Esophagus muscularis mucosa (tissue), 4 donors: ENCODE data around the gene RAMP3. TPM values are rescaled to one million over a fixed set of nuclear protein-coding genes. Genes with fewer than 3 reads are reported as not detected.

Experiments
- DNase-seq: peaks from one replicate; pipeline ENCODE4 v3.0.0-alpha.2; 2017; ENCODE audit errors: extremely low spot score
- H3K27ac ChIP-seq, 4 donors: fragments of 200-600 bp; sonication (generic); replicated peaks in 1 of 4; 1 replicate in 3 of 4; 2 replicates in 1 of 4; pipeline ENCODE4 v1.5.1; 2016 to 2019; ENCODE audit warnings: mild to moderate bottlenecking in 1 of 4
- H3K27me3 ChIP-seq, 4 donors: fragments of 200-600 bp; sonication (generic); one replicate each; pipeline versions ENCODE4 v1.5.1 to v1.6.0; 2016 to 2019
- H3K36me3 ChIP-seq, 4 donors: fragments of 200-600 bp; sonication (generic); one replicate each; pipeline ENCODE4 v1.5.1; 2016 to 2019
- H3K4me1 ChIP-seq, 4 donors: fragments of 200-600 bp; sonication (generic); one replicate each; pipeline ENCODE4 v1.5.1; 2016 to 2019
- H3K4me3 ChIP-seq, 4 donors: fragments of 200-600 bp; sonication (generic); 1 replicate in 2 of 4; 2 replicates in 2 of 4; pipeline ENCODE4 v1.5.1; 2016 to 2019; ENCODE audit warnings: mild to moderate bottlenecking in 4 of 4, moderate library complexity in 1 of 4
- H3K9me3 ChIP-seq, 4 donors: fragments of 200-600 bp; sonication (generic); 1 replicate in 3 of 4; 2 replicates in 1 of 4; pipeline ENCODE4 v1.5.1; 2016 to 2019
- CTCF ChIP-seq, 3 experiments: fragments of 200-600 bp in 2 of 3; fragments of 450-650 bp in 1 of 3; sonication (generic) in 2 of 3; IDR thresholded peaks; one replicate each; pipeline ENCODE4 v1.5.1; 2017 to 2019; ENCODE audit warnings: antibody characterized with exemption in 3 of 3, mild to moderate bottlenecking in 2 of 3, moderate library complexity in 1 of 3
- EP300 ChIP-seq: sonication (generic); formaldehyde crosslinking; IDR thresholded peaks from one replicate; pipeline ENCODE4 v1.6.1; 2017; ENCODE audit warnings: antibody characterized with exemption
- POLR2A ChIP-seq: fragments of 450-650 bp; IDR thresholded peaks from one replicate; pipeline ENCODE4 v1.6.1; 2017; ENCODE audit warnings: antibody characterized with exemption, moderate library complexity, mild to moderate bottlenecking, low read depth
- POLR2AphosphoS5 ChIP-seq, 2 donors: sonication (generic); formaldehyde crosslinking; IDR thresholded peaks; one replicate each; pipeline ENCODE4 v1.6.1; 2017; ENCODE audit warnings: antibody characterized with exemption in 2 of 2
- WGBS: methylation state at CpG from one replicate; pipeline ENCODE4 v1.1.5; 2018; 5-methylcytosine and 5-hydroxymethylcytosine counted together
- intact Hi-C: fragments of 100-400 bp; cut with DNase I; formaldehyde crosslinking; loops from one replicate; pipeline ENCODE4 v1.15.1; 2023
- total RNA-seq, 4 donors: library from RNA; depleted of rRNA; stranded (reverse); fragments of >200 nt; gene quantifications; one replicate each; pipeline versions ENCODE4 v1.1.0 to v1.2.1, GENCODE V29; 2016

Gene RAMP3
- total RNA-seq, 4 donors from 2014 or later = 30.7 to 112 (median 77.2) TPM

DNA sequence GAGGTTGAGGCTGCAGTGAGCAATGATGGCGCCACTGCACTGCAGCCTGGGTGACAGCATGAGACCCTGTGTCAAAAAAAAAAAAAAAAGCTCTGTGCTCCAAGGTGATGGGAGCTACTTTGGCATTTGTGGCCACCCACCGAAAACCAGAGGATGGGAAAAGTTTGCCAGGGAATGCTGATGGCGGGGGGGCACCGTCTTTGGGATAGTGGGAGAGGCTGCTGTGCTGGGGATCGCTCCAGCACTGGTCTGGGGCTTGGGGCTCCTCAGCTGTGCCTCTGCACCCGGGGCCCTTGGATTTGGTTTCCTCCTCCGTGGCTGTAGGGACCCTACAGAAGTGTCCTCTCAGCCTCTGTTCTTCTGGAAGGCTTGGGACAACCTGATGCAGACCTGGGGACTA lies 11.7 kb upstream of the RAMP3 start:
- DNase-seq = no peak
- WGBS = 86% methylated on average over 7 of the region's 7 CpGs
- H3K27ac ChIP-seq = no peak overlapping the region
- H3K4me1 ChIP-seq = no peaks in the 10 kb centered on the region
- no peaks in the 10 kb centered on the region for H3K36me3 ChIP-seq
- no peak overlapping the region for H3K4me3 ChIP-seq
- peaks cover 0 to 45% (median 0%) of the 10 kb centered on the region in 4 donors for H3K27me3 ChIP-seq
- TF ChIP-seq EP300 (no peak), CTCF (IDR thresholded peaks at IDR 0.05) (no peak), POLR2AphosphoS5 (IDR thresholded peaks at IDR 0.05) (no peak), POLR2A (no peak)
- no peaks in the 10 kb centered on the region for H3K9me3 ChIP-seq
- intact Hi-C loops = no loop called here

DNA sequence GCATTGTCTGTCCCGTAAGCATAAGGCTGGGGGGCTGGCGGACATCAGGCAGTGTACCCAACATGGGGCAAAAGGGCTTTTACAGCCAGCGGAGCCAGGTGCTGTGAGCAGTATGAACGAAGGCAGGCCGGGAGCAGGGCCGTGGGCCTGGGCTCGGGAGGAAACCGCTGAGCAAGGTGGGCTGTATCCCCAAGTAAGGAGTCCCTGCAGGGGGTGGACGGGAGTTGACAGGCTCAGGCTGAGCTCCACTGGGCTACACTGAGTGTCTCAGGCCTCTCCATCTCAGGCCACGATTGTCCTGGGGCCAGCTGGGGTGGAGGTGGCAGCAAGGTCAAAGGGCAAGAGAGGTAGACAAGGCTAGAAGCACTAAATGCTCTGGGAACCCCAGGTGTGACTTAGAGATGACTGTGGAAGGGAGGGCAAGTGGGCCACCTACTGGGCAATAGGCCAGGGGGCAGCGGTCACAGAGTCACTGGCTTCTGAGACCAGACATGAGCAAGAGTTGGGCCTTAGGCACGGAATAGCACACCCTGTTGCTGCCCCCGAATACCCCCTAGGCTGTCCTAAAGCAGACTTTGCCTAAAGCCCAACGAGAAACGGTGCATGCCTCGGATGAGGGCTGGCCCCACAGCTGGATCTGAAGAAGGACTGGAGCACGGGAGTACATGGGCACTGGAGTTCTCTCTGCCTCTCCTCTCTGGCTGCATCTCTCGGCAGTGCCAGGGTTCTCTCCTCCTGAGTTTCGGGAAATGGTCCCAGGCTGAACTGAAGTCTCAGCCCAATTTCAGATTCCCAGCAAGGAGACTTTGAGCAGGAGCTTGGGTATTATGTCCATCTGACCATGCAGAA lies 10.8 kb upstream of the RAMP3 start:
- Histone ChIP-seq H3K36me3 (no peaks in the 10 kb centered on the region), H3K4me3 (no peak overlapping the region), H3K27me3 (peaks cover 0 to 45% (median 0%) of the 10 kb centered on the region in 4 donors), H3K27ac (no peak overlapping the region), H3K9me3 (no peaks in the 10 kb centered on the region), H3K4me1 (no peaks in the 10 kb centered on the region)
- no peak for DNase-seq
- 75% methylated on average over 13 of the region's 19 CpGs for WGBS
- TF ChIP-seq CTCF (IDR thresholded peaks at IDR 0.05) = no peak
- TF ChIP-seq EP300 = no peak
- no peak for TF ChIP-seq POLR2AphosphoS5 (IDR thresholded peaks at IDR 0.05)
- TF ChIP-seq POLR2A = no peak
- intact Hi-C loops = no loop called here

DNA sequence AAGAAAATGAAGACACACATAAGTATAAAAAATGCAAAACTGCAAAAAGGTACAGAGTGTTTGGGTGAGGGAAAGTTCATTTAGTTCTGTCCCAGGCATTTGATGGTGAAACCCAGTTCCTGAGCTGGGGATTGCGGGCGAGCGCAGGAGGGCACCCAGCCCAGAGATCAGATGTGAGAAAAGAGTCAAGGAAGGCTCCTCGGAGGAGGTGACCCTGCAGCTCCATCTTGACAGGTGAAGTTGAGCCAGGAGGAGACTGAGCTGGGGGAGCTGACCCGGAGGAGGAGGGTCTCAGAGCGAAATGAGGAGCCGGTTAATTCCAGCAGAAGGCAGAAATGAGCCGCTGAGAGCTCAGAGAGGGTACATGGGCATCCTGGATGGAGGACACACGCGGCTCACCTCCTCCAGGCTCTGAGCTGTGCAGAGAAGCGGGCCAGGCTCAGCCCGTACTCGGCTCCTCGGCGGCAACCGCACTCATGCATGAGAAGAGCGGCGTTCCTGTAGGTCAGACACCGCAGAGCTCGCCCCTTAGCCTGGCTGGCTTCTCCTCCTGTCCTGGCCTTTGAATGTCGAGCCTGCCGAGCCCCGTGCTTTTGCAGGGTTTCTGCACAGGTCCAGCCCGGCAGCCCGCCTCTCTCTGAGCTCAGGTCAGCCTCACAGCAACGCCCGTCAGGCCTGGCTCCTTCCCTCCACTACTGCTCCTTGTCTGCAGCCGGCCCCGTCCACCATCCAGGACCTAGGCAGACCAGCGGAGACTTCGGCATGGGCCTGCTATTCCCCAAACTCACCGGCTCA lies 9.5 kb upstream of the RAMP3 start:
- no peak for DNase-seq
- intact Hi-C loops = no loop called here
- WGBS = 62% methylated on average over 24 of the region's 32 CpGs
- no peak overlapping the region for H3K27ac ChIP-seq
- no peaks in the 10 kb centered on the region for H3K36me3 ChIP-seq
- no peaks in the 10 kb centered on the region for H3K4me1 ChIP-seq
- no peaks in the 10 kb centered on the region for H3K9me3 ChIP-seq
- TF ChIP-seq EP300 (no peak), CTCF (IDR thresholded peaks at IDR 0.05) (no peak), POLR2AphosphoS5 (IDR thresholded peaks at IDR 0.05) (no peak), POLR2A (no peak)
- H3K4me3 ChIP-seq = no peak overlapping the region
- peaks cover 0 to 45% (median 0%) of the 10 kb centered on the region in 4 donors for H3K27me3 ChIP-seq

DNA sequence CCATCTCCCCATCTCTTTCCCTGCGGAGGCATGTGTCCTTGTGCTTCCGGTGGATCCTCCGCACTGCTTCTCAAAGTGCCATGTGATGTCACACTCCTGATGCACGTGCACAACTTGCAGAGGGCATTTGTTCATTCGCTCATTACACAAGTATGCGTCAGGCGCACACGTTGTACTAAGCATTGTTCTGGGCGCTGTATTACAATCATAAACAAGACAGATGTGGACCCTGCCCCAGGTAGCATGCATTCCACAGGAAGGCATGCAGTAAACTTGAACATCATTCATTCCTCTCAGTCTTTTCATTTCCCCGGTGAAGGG lies 9.0 kb upstream of the RAMP3 start:
- no peak overlapping the region for H3K27ac ChIP-seq
- no peak for DNase-seq
- H3K4me1 ChIP-seq = no peaks in the 10 kb centered on the region
- intact Hi-C loops = no loop called here
- 79% methylated on average over 10 of the region's 10 CpGs for WGBS
- no peaks in the 10 kb centered on the region for H3K36me3 ChIP-seq
- no peak overlapping the region for H3K4me3 ChIP-seq
- no peaks in the 10 kb centered on the region for H3K9me3 ChIP-seq
- TF ChIP-seq CTCF (IDR thresholded peaks at IDR 0.05) (no peak), EP300 (no peak), POLR2AphosphoS5 (IDR thresholded peaks at IDR 0.05) (no peak), POLR2A (no peak)
- peaks cover 0 to 45% (median 0%) of the 10 kb centered on the region in 4 donors for H3K27me3 ChIP-seq
